A549 (cell line): ENCODE results near the gene ANK2. TPM values are rescaled to one million over a fixed set of nuclear protein-coding genes. Genes with fewer than 3 reads are reported as not detected.

Source experiments
- ATAC-seq, 2 experiments: fragments of 200-7000 bp in 1 of 2; fragments of >200 bp in 1 of 2; cut with Nextera tagmentation in 1 of 2; cut with Tn5 transposase in 1 of 2; 3 replicates each; pipeline versions ENCODE4 v1.8.0 to v1.9.1; 2018 to 2020; ENCODE audit warnings: mild to moderate bottlenecking in 1 of 2, moderate library complexity in 1 of 2
- CTCF ChIA-PET: fragments of 300-600 bp; sonication (Branson Sonifier 250); formaldehyde crosslinking; extraction: SDS; loops from one replicate; lab custom pipeline; 2021; ENCODE audit warnings: antibody characterized with exemption, inconsistent platforms; lab: Yijun Ruan, JAX
- POLR2A ChIA-PET: fragments of 350-600 bp; formaldehyde crosslinking; extraction: SDS; loops from one replicate; lab custom pipeline; 2021; ENCODE audit warnings: antibody characterized with exemption, inconsistent platforms; lab: Yijun Ruan, JAX
- DNase-seq, 2 experiments: peaks; one replicate each; pipeline versions ENCODE4 v3.0.0 to v3.0.0-alpha.2; 2011 to 2016; ENCODE audit warnings: low read depth in 1 of 2, low spot score in 1 of 2
- FAIRE-seq: peaks from 2 replicates; lab custom pipeline; 2011; peaks lifted over from hg19 to GRCh38; lab: Jason Lieb, UNC
- H3K27ac ChIP-seq, 2 experiments: fragments of >200 bp; sonication (Bioruptor Twin); formaldehyde crosslinking; 3 replicates each; pipeline ENCODE4 v1.5.1; 2016 to 2017
- H3K4me1 ChIP-seq: fragments of >200 bp; sonication (Bioruptor Twin); formaldehyde crosslinking; 3 replicates; pipeline ENCODE4 v1.6.1; 2016
- H3K4me2 ChIP-seq: fragments of >200 bp; sonication (Bioruptor Twin); formaldehyde crosslinking; 3 replicates; pipeline ENCODE4 v1.6.1; 2016
- H3K4me3 ChIP-seq: fragments of >200 bp; sonication (Bioruptor Twin); formaldehyde crosslinking; 3 replicates; pipeline ENCODE4 v1.5.1; 2016
- H3K9me3 ChIP-seq: fragments of >200 bp; sonication (Bioruptor Twin); formaldehyde crosslinking; 3 replicates; pipeline ENCODE4 v1.6.1; 2016
- CBX2 ChIP-seq: fragments of 200-600 bp; sonication (generic); IDR thresholded peaks from 2 replicates; pipeline ENCODE4 v1.6.1; 2016; ENCODE audit warnings: low read depth, mild to moderate bottlenecking, borderline replicate concordance
- CEBPB ChIP-seq, 2 experiments: fragments of >200 bp in 1 of 2; sonication (Bioruptor Twin) in 1 of 2; formaldehyde crosslinking in 1 of 2; IDR thresholded peaks; 2 replicates each; pipeline ENCODE4 v1.6.1; 2012 to 2016
- EHMT2 ChIP-seq: fragments of 200-600 bp; sonication (generic); IDR thresholded peaks from 2 replicates; pipeline ENCODE4 v1.6.1; 2016; ENCODE audit warnings: antibody characterized with exemption, low read depth, mild to moderate bottlenecking, moderate library complexity
- ELK1 ChIP-seq: fragments of 150-350 bp; IDR thresholded peaks from 2 replicates; pipeline ENCODE4 v1.6.1; 2014; ENCODE audit warnings: low read depth, mild to moderate bottlenecking, low read length
- EP300 ChIP-seq, 2 experiments: fragments of >200 bp; sonication (Bioruptor Twin); formaldehyde crosslinking; IDR thresholded peaks; 2 replicates in 1 of 2; 3 replicates in 1 of 2; pipeline ENCODE4 v1.6.1; 2016 to 2017
- MAFK ChIP-seq: fragments of 450-650 bp; IDR thresholded peaks from 2 replicates; pipeline ENCODE4 v1.6.1; 2014; ENCODE audit not compliant: partially characterized antibody
- MAZ ChIP-seq: fragments of 150-350 bp; IDR thresholded peaks from 2 replicates; pipeline ENCODE4 v1.6.1; 2014; ENCODE audit warnings: antibody characterized with exemption, low read depth, low read length, borderline replicate concordance
- MYC ChIP-seq: IDR thresholded peaks from 2 replicates; pipeline ENCODE4 v1.6.1; 2012; ENCODE audit warnings: mild to moderate bottlenecking, inconsistent platforms, low read length, improper control_type of control experiment, borderline replicate concordance
- NFE2L2 ChIP-seq: fragments of 150-350 bp; conservative IDR thresholded peaks from 2 replicates; pipeline ENCODE4 v1.6.1; 2014; ENCODE audit warnings: low read length
- PBX3 ChIP-seq: IDR thresholded peaks from 2 replicates; pipeline ENCODE4 v1.6.1; 2012
- RFX5 ChIP-seq: fragments of 450-650 bp; IDR thresholded peaks from 2 replicates; pipeline ENCODE4 v1.7.1; 2014; ENCODE audit warnings: antibody characterized with exemption, mild to moderate bottlenecking, moderate library complexity
- ZC3H11A ChIP-seq: fragments of 450-650 bp; IDR thresholded peaks from 2 replicates; pipeline ENCODE4 v1.6.1; 2014; ENCODE audit warnings: antibody characterized with exemption, mild to moderate bottlenecking
- ZFP36 ChIP-seq: fragments of 450-650 bp; IDR thresholded peaks from 2 replicates; pipeline ENCODE4 v1.6.1; 2014; ENCODE audit warnings: borderline replicate concordance; ENCODE audit not compliant: partially characterized antibody
- WGBS: methylation state at CpG from one replicate; pipeline ENCODE4 v1.1.6; 2017; ENCODE audit errors: missing lambda C conversion rate; 5-methylcytosine and 5-hydroxymethylcytosine counted together
- polyA plus RNA-seq, 4 experiments: library from polyadenylated mRNA; depleted of rRNA in 3 of 4; stranded (reverse); fragments of >200 nt; fragmentation: RNase III in 1 of 4; extraction: RNeasy Plus Mini Kit Qiagen cat#74134 plus additional on column Dnase treatment in 1 of 4; gene quantifications; 2 replicates in 3 of 4; 3 replicates in 1 of 4; pipeline ENCODE4 v1.2.3, GENCODE V29; 2011 to 2017
- TF ChIP-seq, protein P1 (sequence below): fragments of 200-600 bp; sonication (generic); IDR thresholded peaks from 2 replicates; pipeline ENCODE4 v1.6.1; 2016; ENCODE audit warnings: antibody characterized with exemption, mild to moderate bottlenecking, moderate library complexity
- TF ChIP-seq, protein P2 (sequence below): fragments of >200 bp; sonication (Bioruptor Twin); formaldehyde crosslinking; IDR thresholded peaks from 3 replicates; pipeline ENCODE4 v1.5.1; 2016
- TF ChIP-seq, protein P3 (sequence below): fragments of >200 bp; sonication (Bioruptor Twin); formaldehyde crosslinking; IDR thresholded peaks from 3 replicates; pipeline ENCODE4 v1.6.1; 2016

The ANK2 gene
- polyA plus RNA-seq, 2 of the 4 experiments (the other 2 are of a cell fraction) = 1.4 to 3.1 TPM

DNA sequence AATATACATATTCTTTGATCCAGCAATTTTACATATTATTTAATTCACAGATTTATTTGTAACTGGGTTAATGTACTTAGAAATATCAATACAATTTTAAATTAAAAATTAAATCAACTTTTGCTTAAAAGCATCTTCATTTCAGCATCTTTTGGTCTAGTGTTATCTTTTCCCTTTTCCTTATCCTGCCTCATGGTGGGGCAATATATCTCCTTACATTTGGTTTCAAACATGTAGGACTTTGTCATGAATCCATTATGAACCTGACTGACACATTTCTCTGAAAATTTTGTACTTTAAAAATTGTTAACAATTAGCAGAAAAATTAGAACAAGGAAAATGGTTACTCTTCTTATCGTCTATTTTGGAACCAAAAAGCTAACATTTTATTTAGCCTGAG is 42.8 kb upstream of the ANK2 start:
- no peak overlapping the region for H3K4me2 ChIP-seq
- POLR2A ChIA-PET = no interaction called here
- no peaks in the 10 kb centered on the region for H3K4me1 ChIP-seq
- DNase-seq (no peak), ATAC-seq (no peak), FAIRE-seq (no peak)
- WGBS = 50% methylated on average over 1 of the region's 1 CpG
- CTCF ChIA-PET = no interaction called here
- H3K4me3 ChIP-seq = no peak overlapping the region
- TF ChIP-seq, protein P1, sequence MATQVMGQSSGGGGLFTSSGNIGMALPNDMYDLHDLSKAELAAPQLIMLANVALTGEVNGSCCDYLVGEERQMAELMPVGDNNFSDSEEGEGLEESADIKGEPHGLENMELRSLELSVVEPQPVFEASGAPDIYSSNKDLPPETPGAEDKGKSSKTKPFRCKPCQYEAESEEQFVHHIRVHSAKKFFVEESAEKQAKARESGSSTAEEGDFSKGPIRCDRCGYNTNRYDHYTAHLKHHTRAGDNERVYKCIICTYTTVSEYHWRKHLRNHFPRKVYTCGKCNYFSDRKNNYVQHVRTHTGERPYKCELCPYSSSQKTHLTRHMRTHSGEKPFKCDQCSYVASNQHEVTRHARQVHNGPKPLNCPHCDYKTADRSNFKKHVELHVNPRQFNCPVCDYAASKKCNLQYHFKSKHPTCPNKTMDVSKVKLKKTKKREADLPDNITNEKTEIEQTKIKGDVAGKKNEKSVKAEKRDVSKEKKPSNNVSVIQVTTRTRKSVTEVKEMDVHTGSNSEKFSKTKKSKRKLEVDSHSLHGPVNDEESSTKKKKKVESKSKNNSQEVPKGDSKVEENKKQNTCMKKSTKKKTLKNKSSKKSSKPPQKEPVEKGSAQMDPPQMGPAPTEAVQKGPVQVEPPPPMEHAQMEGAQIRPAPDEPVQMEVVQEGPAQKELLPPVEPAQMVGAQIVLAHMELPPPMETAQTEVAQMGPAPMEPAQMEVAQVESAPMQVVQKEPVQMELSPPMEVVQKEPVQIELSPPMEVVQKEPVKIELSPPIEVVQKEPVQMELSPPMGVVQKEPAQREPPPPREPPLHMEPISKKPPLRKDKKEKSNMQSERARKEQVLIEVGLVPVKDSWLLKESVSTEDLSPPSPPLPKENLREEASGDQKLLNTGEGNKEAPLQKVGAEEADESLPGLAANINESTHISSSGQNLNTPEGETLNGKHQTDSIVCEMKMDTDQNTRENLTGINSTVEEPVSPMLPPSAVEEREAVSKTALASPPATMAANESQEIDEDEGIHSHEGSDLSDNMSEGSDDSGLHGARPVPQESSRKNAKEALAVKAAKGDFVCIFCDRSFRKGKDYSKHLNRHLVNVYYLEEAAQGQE = no peak
- no peak for TF ChIP-seq MYC
- no peak for TF ChIP-seq ELK1
- TF ChIP-seq ZFP36 = no peak
- TF ChIP-seq NFE2L2 = no peak
- TF ChIP-seq, protein P2, sequence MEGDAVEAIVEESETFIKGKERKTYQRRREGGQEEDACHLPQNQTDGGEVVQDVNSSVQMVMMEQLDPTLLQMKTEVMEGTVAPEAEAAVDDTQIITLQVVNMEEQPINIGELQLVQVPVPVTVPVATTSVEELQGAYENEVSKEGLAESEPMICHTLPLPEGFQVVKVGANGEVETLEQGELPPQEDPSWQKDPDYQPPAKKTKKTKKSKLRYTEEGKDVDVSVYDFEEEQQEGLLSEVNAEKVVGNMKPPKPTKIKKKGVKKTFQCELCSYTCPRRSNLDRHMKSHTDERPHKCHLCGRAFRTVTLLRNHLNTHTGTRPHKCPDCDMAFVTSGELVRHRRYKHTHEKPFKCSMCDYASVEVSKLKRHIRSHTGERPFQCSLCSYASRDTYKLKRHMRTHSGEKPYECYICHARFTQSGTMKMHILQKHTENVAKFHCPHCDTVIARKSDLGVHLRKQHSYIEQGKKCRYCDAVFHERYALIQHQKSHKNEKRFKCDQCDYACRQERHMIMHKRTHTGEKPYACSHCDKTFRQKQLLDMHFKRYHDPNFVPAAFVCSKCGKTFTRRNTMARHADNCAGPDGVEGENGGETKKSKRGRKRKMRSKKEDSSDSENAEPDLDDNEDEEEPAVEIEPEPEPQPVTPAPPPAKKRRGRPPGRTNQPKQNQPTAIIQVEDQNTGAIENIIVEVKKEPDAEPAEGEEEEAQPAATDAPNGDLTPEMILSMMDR = no peak
- no peaks in the 10 kb centered on the region for H3K9me3 ChIP-seq
- H3K27ac ChIP-seq = no peak overlapping the region

GRCh38 chr4:113007151-113007550 is 42.3 kb upstream of the ANK2 start:
- Histone ChIP-seq H3K4me1 (no peaks in the 10 kb centered on the region), H3K9me3 (no peaks in the 10 kb centered on the region), H3K4me3 (no peak overlapping the region), H3K27ac (no peak overlapping the region), H3K4me2 (no peak overlapping the region)
- ChIA-PET CTCF (no interaction called here), POLR2A (no interaction called here)
- FAIRE-seq = no peak
- no peak for TF ChIP-seq EHMT2
- TF ChIP-seq MAZ = no peak
- no peak for TF ChIP-seq MAFK
- TF ChIP-seq EP300 (IDR thresholded peaks at IDR 0.05) = no peak
- TF ChIP-seq, protein P3, sequence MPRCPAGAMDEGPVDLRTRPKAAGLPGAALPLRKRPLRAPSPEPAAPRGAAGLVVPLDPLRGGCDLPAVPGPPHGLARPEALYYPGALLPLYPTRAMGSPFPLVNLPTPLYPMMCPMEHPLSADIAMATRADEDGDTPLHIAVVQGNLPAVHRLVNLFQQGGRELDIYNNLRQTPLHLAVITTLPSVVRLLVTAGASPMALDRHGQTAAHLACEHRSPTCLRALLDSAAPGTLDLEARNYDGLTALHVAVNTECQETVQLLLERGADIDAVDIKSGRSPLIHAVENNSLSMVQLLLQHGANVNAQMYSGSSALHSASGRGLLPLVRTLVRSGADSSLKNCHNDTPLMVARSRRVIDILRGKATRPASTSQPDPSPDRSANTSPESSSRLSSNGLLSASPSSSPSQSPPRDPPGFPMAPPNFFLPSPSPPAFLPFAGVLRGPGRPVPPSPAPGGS = no peak
- no peak for TF ChIP-seq ZC3H11A
- no peak for TF ChIP-seq RFX5
- TF ChIP-seq CBX2 = no peak
- no peak for TF ChIP-seq CEBPB (IDR thresholded peaks at IDR 0.05)
- no peak for TF ChIP-seq PBX3
- ATAC-seq = no peak
- WGBS = 29% methylated on average over 5 of the region's 5 CpGs
- no peak for DNase-seq
